IMR-90 (cell line): Measurements from ENCODE around the gene KRT27. TPM values are rescaled to one million over a fixed set of nuclear protein-coding genes. Genes with fewer than 3 reads are reported as not detected.

Experiments
- ATAC-seq: fragments of 200-7000 bp; cut with Tn5 transposase; 2 replicates; pipeline ENCODE4 v1.9.1; 2020; ENCODE audit warnings: low read depth, mild to moderate bottlenecking, moderate library complexity
- BruUV-seq: library from RNA; stranded (reverse); fragments of 400-500 nt; replicated peaks from 2 replicates; lab custom pipeline; 2021; lab: Mats Ljungman, UMichigan
- CTCF ChIA-PET: fragments of 300-600 bp; formaldehyde crosslinking; extraction: SDS; loops from one replicate; lab custom pipeline; 2021; ENCODE audit warnings: antibody characterized with exemption; lab: Yijun Ruan, JAX
- POLR2A ChIA-PET: fragments of 300-600 bp; sonication (Branson Sonifier 250); formaldehyde crosslinking; loops from one replicate; lab custom pipeline; 2022; ENCODE audit warnings: antibody characterized with exemption; ENCODE audit not compliant: unreplicated experiment; lab: Charles Lee
- DNase-seq: peaks from one replicate; pipeline ENCODE4 v3.0.0; 2013
- H2AFZ ChIP-seq: replicated peaks from 2 replicates; pipeline ENCODE3; 2013; ENCODE audit warnings: low read length, mild to moderate bottlenecking; ENCODE audit not compliant: poor library complexity
- H2AK5ac ChIP-seq: 2 replicates; pipeline ENCODE4 v1.6.1; 2013; ENCODE audit warnings: low read depth, low read length, inconsistent platforms
- H2AK9ac ChIP-seq: replicated peaks from 2 replicates; pipeline ENCODE3; 2013; ENCODE audit warnings: mild to moderate bottlenecking, low read depth, low read length, moderate library complexity; ENCODE audit not compliant: poor library complexity
- H2BK120ac ChIP-seq: 2 replicates; pipeline ENCODE4 v1.6.1; 2013; ENCODE audit warnings: low read depth, low read length, inconsistent platforms
- H2BK15ac ChIP-seq: 3 replicates; pipeline ENCODE4 v1.6.1; 2013; ENCODE audit warnings: low read depth, low read length, inconsistent platforms
- H2BK20ac ChIP-seq: 2 replicates; pipeline ENCODE4 v1.6.1; 2013; ENCODE audit warnings: low read depth, mild to moderate bottlenecking, inconsistent platforms, low read length, moderate library complexity
- H2BK5ac ChIP-seq: 2 replicates; pipeline ENCODE4 v1.6.1; 2013; ENCODE audit warnings: mild to moderate bottlenecking, low read depth, low read length, inconsistent platforms; ENCODE audit not compliant: poor library complexity, severe bottlenecking
- H3K14ac ChIP-seq: replicated peaks from 2 replicates; pipeline ENCODE4 v1.6.1; 2013; ENCODE audit warnings: low read depth, low read length, inconsistent platforms
- H3K18ac ChIP-seq: 2 replicates; pipeline ENCODE4 v1.6.1; 2013; ENCODE audit warnings: low read depth, low read length, control low read depth
- H3K23ac ChIP-seq: 2 replicates; pipeline ENCODE4 v1.6.1; 2013; ENCODE audit warnings: low read depth, low read length, inconsistent platforms
- H3K27ac ChIP-seq: 2 replicates; pipeline ENCODE4 v1.5.1; 2013; ENCODE audit warnings: mild to moderate bottlenecking, control low read depth, low read length; ENCODE audit not compliant: insufficient read depth
- H3K27me3 ChIP-seq: 2 replicates; pipeline ENCODE4 v1.6.1; 2013; ENCODE audit warnings: low read length; ENCODE audit not compliant: control insufficient read depth, insufficient read depth
- H3K36me3 ChIP-seq: 2 replicates; pipeline ENCODE4 v1.6.1; 2013; ENCODE audit warnings: low read length, mixed read lengths; ENCODE audit not compliant: control insufficient read depth, insufficient read depth
- H3K4ac ChIP-seq: 2 replicates; pipeline ENCODE4 v1.6.1; 2013; ENCODE audit warnings: low read depth, low read length, inconsistent platforms
- H3K4me1 ChIP-seq: 2 replicates; pipeline ENCODE4 v1.6.1; 2013; ENCODE audit warnings: low read length, mixed read lengths; ENCODE audit not compliant: control insufficient read depth, insufficient read depth
- H3K4me2 ChIP-seq: 2 replicates; pipeline ENCODE4 v1.6.1; 2013; ENCODE audit warnings: low read depth, mild to moderate bottlenecking, control low read depth, low read length, moderate library complexity
- H3K4me3 ChIP-seq: 2 replicates; pipeline ENCODE4 v1.5.1; 2013; ENCODE audit warnings: low read depth, mild to moderate bottlenecking, control low read depth, low read length, moderate library complexity; ENCODE audit not compliant: insufficient read depth
- H3K56ac ChIP-seq: 2 replicates; pipeline ENCODE4 v1.6.1; 2013; ENCODE audit warnings: low read length, inconsistent platforms; ENCODE audit not compliant: insufficient read depth; ENCODE audit errors: extremely low read depth
- H3K79me1 ChIP-seq, 2 experiments: 2 replicates each; pipeline ENCODE4 v1.6.1; 2013; ENCODE audit warnings: low read length in 2 of 2, inconsistent platforms in 1 of 2, low read depth in 1 of 2
- H3K9ac ChIP-seq: 2 replicates; pipeline ENCODE4 v1.6.1; 2013; ENCODE audit warnings: low read depth, low read length, control low read depth
- H3K9me1 ChIP-seq: 2 replicates; pipeline ENCODE4 v1.6.1; 2013; ENCODE audit warnings: low read length, inconsistent platforms; ENCODE audit not compliant: insufficient read depth
- H3K9me3 ChIP-seq: 2 replicates; pipeline ENCODE4 v1.6.1; 2013; ENCODE audit warnings: low read length; ENCODE audit not compliant: control insufficient read depth, insufficient read depth
- H4K20me1 ChIP-seq: 2 replicates; pipeline ENCODE4 v1.6.1; 2013; ENCODE audit warnings: low read length, inconsistent platforms; ENCODE audit not compliant: insufficient read depth
- H4K5ac ChIP-seq: 2 replicates; pipeline ENCODE4 v1.6.1; 2013; ENCODE audit warnings: mild to moderate bottlenecking, low read depth, low read length, control low read depth
- H4K8ac ChIP-seq, 2 experiments: 2 replicates each; pipeline ENCODE4 v1.6.1; 2013; ENCODE audit warnings: low read depth in 2 of 2, low read length in 2 of 2, control low read depth in 1 of 2, inconsistent platforms in 1 of 2
- H4K91ac ChIP-seq: 2 replicates; pipeline ENCODE4 v1.6.1; 2013; ENCODE audit warnings: low read depth, low read length, inconsistent platforms; ENCODE audit not compliant: insufficient read depth
- CTCF ChIP-seq: conservative IDR thresholded peaks from 2 replicates; pipeline ENCODE4 v1.5.1; 2012; ENCODE audit warnings: mild to moderate bottlenecking, low read depth, low read length, improper control_type of control experiment
- RAD21 ChIP-seq: IDR thresholded peaks from 2 replicates; pipeline ENCODE4 v1.6.1; 2012; ENCODE audit warnings: low read length, improper control_type of control experiment
- WGBS, 2 experiments: methylation state at CpG; one replicate each; pipeline versions ENCODE4 v1.1.5 to v1.1.7; 2013; ENCODE audit warnings: missing lambda C conversion rate in 2 of 2; ENCODE audit not compliant: insufficient read length in 1 of 2; ENCODE audit errors: extremely low coverage in 2 of 2; 5-methylcytosine and 5-hydroxymethylcytosine counted together
- dilution Hi-C: fragments of 300-500 bp; cut with HindIII; formaldehyde crosslinking; loops from one replicate; pipeline ENCODE4 v1.14.3; 2018; ENCODE audit warnings: low sequenced_read_pairs; ENCODE audit not compliant: unreplicated experiment
- in situ Hi-C: fragments of 300-500 bp; cut with MboI; formaldehyde crosslinking; loops from 3 replicates; pipeline ENCODE4 v1.14.3; 2019; ENCODE audit warnings: low sequenced_read_pairs, inconsistent platforms, mixed read lengths
- intact Hi-C: fragments of 100-400 bp; cut with micrococcal nuclease; formaldehyde crosslinking; loops from 2 replicates; pipeline ENCODE4 v1.10.0; 2022
- polyA plus RNA-seq, 3 experiments: library from polyadenylated mRNA; depleted of rRNA; stranded (reverse); fragments of >200 nt; gene quantifications; 2 replicates each; pipeline ENCODE4 v1.2.3, GENCODE V29; 2012; ENCODE audit warnings: low replicate concordance in 1 of 3
- total RNA-seq: library from RNA; depleted of rRNA; stranded (reverse); fragments of >200 nt; gene quantifications from 2 replicates; pipeline ENCODE4 v1.2.3, GENCODE V29; 2012; rRNA removed

Gene KRT27
- total and polyA plus RNA-seq, 2 of the 4 experiments (the other 2 are of a cell fraction): not detected

DNA sequence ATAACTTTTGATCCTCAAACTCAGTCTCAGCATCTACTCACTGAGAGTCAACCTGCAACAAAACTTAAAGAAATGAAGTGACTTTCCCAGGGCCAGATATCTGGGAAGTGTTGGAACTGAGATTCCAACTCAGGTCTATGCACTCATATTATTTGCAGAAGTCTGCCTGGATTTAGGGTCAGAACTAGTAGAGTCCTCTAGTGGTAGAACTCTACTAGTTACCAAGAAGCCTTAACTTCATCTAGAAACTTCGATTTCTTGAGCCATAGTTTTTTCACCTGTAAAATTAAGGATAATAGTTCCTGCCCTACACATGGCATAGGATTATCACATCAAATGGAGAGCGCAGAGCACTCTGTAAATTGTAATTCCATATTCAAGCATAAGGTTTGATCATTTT lies 55.4 kb downstream of the KRT27 start:
- Histone ChIP-seq H3K14ac (no peak overlapping the region), H4K20me1 (no peaks in the 10 kb centered on the region), H3K36me3 (no peaks in the 10 kb centered on the region), H3K9ac (no peak overlapping the region), H4K5ac (no peak overlapping the region), H3K4me3 (no peak overlapping the region), H3K9me3 (no peaks in the 10 kb centered on the region), H2BK15ac (no peak overlapping the region), H3K9me1 (no peaks in the 10 kb centered on the region), H3K79me1 (no peaks in the 10 kb centered on the region), H2AK5ac (no peak overlapping the region), H2BK120ac (no peak overlapping the region), H3K4me1 (no peaks in the 10 kb centered on the region), H3K56ac (0 out of 2 replicates have a peak overlapping the region, but pooled peaks have one; percentile 6), H2BK5ac (no peak overlapping the region), H2AK9ac (no peak overlapping the region), H4K8ac (no peak overlapping the region), H3K4ac (no peak overlapping the region), H2AFZ (no peak overlapping the region), H3K27ac (no peak overlapping the region), H2BK20ac (no peak overlapping the region), H4K91ac (no peak overlapping the region), H3K27me3 (peaks cover 30% of the 10 kb centered on the region), H3K4me2 (no peak overlapping the region), H3K18ac (no peak overlapping the region), H3K23ac (no peak overlapping the region)
- dilution Hi-C loops: no loop called here
- no TSS peak for BruUV-seq
- intact Hi-C loops: no loop called here
- ChIA-PET CTCF (no interaction called here), POLR2A (no interaction called here)
- peak; percentile 4 for DNase-seq
- ATAC-seq: no peak
- WGBS, 2 experiments: no CpG with 5 or more reads among the region's 2 CpGs
- in situ Hi-C loops: no loop called here
- TF ChIP-seq RAD21: no peak
- 0 out of 2 replicates have a peak, but pooled peaks have one; percentile 21 for TF ChIP-seq CTCF

Other genes starting within 250 kb of the KRT27 start
- gene CCR7, start 217.1 kb downstream of the KRT27 start, total RNA-seq: 0.28 and 0.36 TPM in 2 replicates
- 0.14 and 0.22 TPM in 2 replicates for gene CCR7, start 217.1 kb downstream of the KRT27 start, polyA plus RNA-seq (2012; rRNA removed)
- 119 and 169 TPM in 2 replicates for gene SMARCE1, start 134.7 kb downstream of the KRT27 start, total RNA-seq
- gene SMARCE1, start 134.7 kb downstream of the KRT27 start, polyA plus RNA-seq (2012; rRNA removed): 62.4 and 66.2 TPM in 2 replicates
- gene KRT222, start 117.4 kb downstream of the KRT27 start, total RNA-seq: not detected in 2 replicates
- not detected in 2 replicates for gene KRT222, start 117.4 kb downstream of the KRT27 start, polyA plus RNA-seq (2012; rRNA removed)
- gene KRT24, start 78.8 kb downstream of the KRT27 start, total RNA-seq: not detected in 2 replicates
- not detected in 2 replicates for gene KRT24, start 78.8 kb downstream of the KRT27 start, polyA plus RNA-seq (2012; rRNA removed)
- gene KRT25, start 27.2 kb downstream of the KRT27 start, total RNA-seq: not detected in 2 replicates
- gene KRT25, start 27.2 kb downstream of the KRT27 start, polyA plus RNA-seq (2012; rRNA removed): not detected in 2 replicates
- gene KRT26, start 10.3 kb downstream of the KRT27 start, total RNA-seq: not detected in 2 replicates
- gene KRT26, start 10.3 kb downstream of the KRT27 start, polyA plus RNA-seq (2012; rRNA removed): not detected in 2 replicates
- not detected in 2 replicates for gene KRT28, start 17.4 kb upstream of the KRT27 start, total RNA-seq
- not detected in 2 replicates for gene KRT28, start 17.4 kb upstream of the KRT27 start, polyA plus RNA-seq (2012; rRNA removed)
- gene KRT10, start 40.1 kb upstream of the KRT27 start, total RNA-seq: 0.18 and 1.1 TPM in 2 replicates
- gene KRT10, start 40.1 kb upstream of the KRT27 start, polyA plus RNA-seq (2012; rRNA removed): 18.3 and 18.5 TPM in 2 replicates
- not detected in 2 replicates for gene KRT12, start 84.7 kb upstream of the KRT27 start, total RNA-seq
- gene KRT12, start 84.7 kb upstream of the KRT27 start, polyA plus RNA-seq (2012; rRNA removed): not detected in 2 replicates
- gene KRT20, start 102.7 kb upstream of the KRT27 start, total RNA-seq: not detected in 2 replicates
- gene KRT20, start 102.7 kb upstream of the KRT27 start, polyA plus RNA-seq (2012; rRNA removed): not detected in 2 replicates
- 0.28 and 0.36 TPM in 2 replicates for gene KRT23, start 155.1 kb upstream of the KRT27 start, total RNA-seq
- 0.32 and 0.39 TPM in 2 replicates for gene KRT23, start 155.1 kb upstream of the KRT27 start, polyA plus RNA-seq (2012; rRNA removed)
- not detected in 2 replicates for gene KRT39, start 184.4 kb upstream of the KRT27 start, total RNA-seq
- gene KRT39, start 184.4 kb upstream of the KRT27 start, polyA plus RNA-seq (2012; rRNA removed): 0.15 TPM in 1 of 2 replicates, not detected in the other
- gene KRT40, start 201.8 kb upstream of the KRT27 start, total RNA-seq: not detected in 2 replicates
- not detected in 2 replicates for gene KRT40, start 201.8 kb upstream of the KRT27 start, polyA plus RNA-seq (2012; rRNA removed)
- gene KRTAP3-3, start 211.6 kb upstream of the KRT27 start, total RNA-seq: not detected in 2 replicates
- gene KRTAP3-3, start 211.6 kb upstream of the KRT27 start, polyA plus RNA-seq (2012; rRNA removed): not detected in 2 replicates
- gene KRTAP3-2, start 217.4 kb upstream of the KRT27 start, total RNA-seq: not detected in 2 replicates
- gene KRTAP3-2, start 217.4 kb upstream of the KRT27 start, polyA plus RNA-seq (2012; rRNA removed): not detected in 2 replicates
- not detected in 2 replicates for gene KRTAP3-1, start 226.6 kb upstream of the KRT27 start, total RNA-seq
- not detected in 2 replicates for gene KRTAP3-1, start 226.6 kb upstream of the KRT27 start, polyA plus RNA-seq (2012; rRNA removed)
- 33.1 and 34.8 TPM in 2 replicates for gene KRTAP1-5, start 244.7 kb upstream of the KRT27 start, total RNA-seq
- gene KRTAP1-5, start 244.7 kb upstream of the KRT27 start, polyA plus RNA-seq (2012; rRNA removed): 27.0 and 35.9 TPM in 2 replicates
- gene KRTAP1-4, start 247.6 kb upstream of the KRT27 start, total RNA-seq: not detected in 2 replicates
- gene KRTAP1-4, start 247.6 kb upstream of the KRT27 start, polyA plus RNA-seq (2012; rRNA removed): not detected in 2 replicates